ENCODE results near the gene IGF1R.

- TF ChIP-seq EP300 (IDR thresholded peaks at IDR 0.05) (no peak), CTCF (IDR thresholded peaks at IDR 0.05) (no peak)
These were observed 357.8 kb downstream of the IGF1R start for GRCh38 chr15:99006146-99006545.
